K562 (cell line): ENCODE data around the gene USH1G. TPM values are rescaled to one million over a fixed set of nuclear protein-coding genes. Genes with fewer than 3 reads are reported as not detected.
A peak's percentile ranks its signal among the peaks of the same experiment; 100 is the strongest.

Experiments
- ARNT ChIP-seq, 2 experiments: fragments of 450-650 bp; IDR thresholded peaks; 2 replicates each; pipeline ENCODE4 v1.6.1; 2016; ENCODE audit warnings: mild to moderate bottlenecking in 1 of 2
- CBFB ChIP-seq: sonication (generic); formaldehyde crosslinking; IDR thresholded peaks from 2 replicates; pipeline ENCODE4 v1.4.0; 2020; ENCODE audit warnings: mild to moderate bottlenecking, missing genetic modification reagents
- CCAR2 ChIP-seq: fragments of 200-400 bp; formaldehyde crosslinking; IDR thresholded peaks from 2 replicates; pipeline ENCODE4 v1.6.1; 2017; ENCODE audit warnings: mild to moderate bottlenecking, low read depth, low read length
- ETV6 ChIP-seq, 3 experiments: fragments of 150-350 bp in 1 of 3; sonication (generic) in 1 of 3; formaldehyde crosslinking in 1 of 3; IDR thresholded peaks; 2 replicates each; pipeline versions ENCODE4 v1.6.1 to v1.8.0; 2014 to 2022; ENCODE audit warnings: borderline replicate concordance in 2 of 3, low read depth in 2 of 3, antibody characterized with exemption in 1 of 3, low read length in 1 of 3, mild to moderate bottlenecking in 1 of 3, missing genetic modification reagents in 1 of 3
- FOXM1 ChIP-seq, 2 experiments: fragments of 450-650 bp in 1 of 2; sonication (generic) in 1 of 2; formaldehyde crosslinking in 1 of 2; IDR thresholded peaks; 2 replicates each; pipeline versions ENCODE4 v1.6.1 to v1.9.0; 2017 to 2022; ENCODE audit warnings: low read depth in 2 of 2, mild to moderate bottlenecking in 2 of 2, missing genetic modification reagents in 1 of 2, moderate library complexity in 1 of 2
- GTF2F1 ChIP-seq: IDR thresholded peaks from 2 replicates; pipeline ENCODE4 v1.6.1; 2011; ENCODE audit warnings: low read depth, low read length, improper control_type of control experiment
- MEF2D ChIP-seq: conservative IDR thresholded peaks from 2 replicates; pipeline ENCODE4 v1.6.1; 2016; ENCODE audit warnings: low read depth, missing genetic modification characterization, missing compliant biosample characterization
- MGA ChIP-seq: fragments of 450-650 bp; IDR thresholded peaks from 2 replicates; pipeline ENCODE4 v1.6.1; 2016; ENCODE audit warnings: mild to moderate bottlenecking, moderate library complexity
- PYGO2 ChIP-seq: fragments of 450-650 bp; IDR thresholded peaks from 2 replicates; pipeline ENCODE4 v1.6.1; 2016; ENCODE audit warnings: mild to moderate bottlenecking, missing genetic modification characterization, moderate library complexity, missing compliant biosample characterization
- RFX5 ChIP-seq: IDR thresholded peaks from 2 replicates; pipeline ENCODE4 v1.6.1; 2011; ENCODE audit warnings: low read depth, mild to moderate bottlenecking, improper control_type of control experiment, low read length
- TFE3 ChIP-seq: fragments of 450-650 bp; formaldehyde crosslinking; IDR thresholded peaks from 2 replicates; pipeline ENCODE4 v1.4.0; 2020; ENCODE audit warnings: mild to moderate bottlenecking, mixed read lengths
- ZBTB17 ChIP-seq: fragments of 450-650 bp; formaldehyde crosslinking; IDR thresholded peaks from 2 replicates; pipeline ENCODE4 v1.4.0; 2020; ENCODE audit warnings: mild to moderate bottlenecking
- ZEB2 ChIP-seq: fragments of 450-650 bp; IDR thresholded peaks from 2 replicates; pipeline ENCODE4 v1.6.1; 2016
- polyA plus RNA-seq, 8 experiments: library from polyadenylated mRNA; depleted of rRNA in 4 of 8; stranded (reverse) in 5 of 8; unstranded in 3 of 8; fragments of >200 nt; fragmentation: Nextera tagmentation in 2 of 8; fragmentation: Illumina TruSeq in 1 of 8; extraction: Ambion mirVana in 2 of 8; extraction: Trizol in 1 of 8; gene quantifications; 2 replicates each; pipeline versions ENCODE4 v1.2.1 to v1.2.3, GENCODE V29; 2011 to 2014; ENCODE audit warnings: inconsistent platforms in 1 of 8, missing spikeins in 1 of 8
- total RNA-seq, 7 experiments: library from RNA; depleted of rRNA in 6 of 7; stranded (reverse); fragments of >200 nt in 6 of 7; fragmentation: Illumina TruSeq in 2 of 7; extraction: Trizol in 2 of 7; gene quantifications; 2 replicates each; pipeline versions ENCODE4 v1.2.1 to v1.2.3, GENCODE V29; 2011 to 2021; ENCODE audit warnings: low replicate concordance in 1 of 7

USH1G gene
- total and polyA plus RNA-seq, 9 of the 15 experiments (the other 6 are each of a cell fraction or from before 2014, with no cell fraction given): 0.22 to 1.00 (median 0.64) TPM; not detected in 2

GRCh38 chr17:74873874-74874614 is 49.0 kb downstream of the USH1G start (continued):
- TF ChIP-seq TFE3 (no peak), ETV6 (IDR thresholded peaks at IDR 0.05; ENCODE audit: borderline replicate concordance in 1 of 2, low read depth in 2 of 2, low read length in 1 of 2) (no peak), ETV6 (CRISPR knock-in tag; IDR thresholded peaks at IDR 0.05; ENCODE audit: borderline replicate concordance) (no peak), RFX5 (no peak), ARNT (IDR thresholded peaks at IDR 0.05) (peak in 1 of 2 experiments; percentile 55; a peak in 2 of 4 replicates), GTF2F1 (no peak), PYGO2 (no peak), ZEB2 (no peak), CCAR2 (no peak), MGA (peak; percentile 86), FOXM1 (IDR thresholded peaks at IDR 0.05; ENCODE audit: low read depth) (no peak), FOXM1 (CRISPR knock-in tag; IDR thresholded peaks at IDR 0.05; ENCODE audit: low read depth) (no peak), ZBTB17 (no peak; the same call in 1 of the 2 replicates), CBFB (CRISPR knock-in tag) (no peak), MEF2D (tag) (no peak)
